Measurements from ENCODE around the gene SEC16A.

Gene SEC16A

DNA sequence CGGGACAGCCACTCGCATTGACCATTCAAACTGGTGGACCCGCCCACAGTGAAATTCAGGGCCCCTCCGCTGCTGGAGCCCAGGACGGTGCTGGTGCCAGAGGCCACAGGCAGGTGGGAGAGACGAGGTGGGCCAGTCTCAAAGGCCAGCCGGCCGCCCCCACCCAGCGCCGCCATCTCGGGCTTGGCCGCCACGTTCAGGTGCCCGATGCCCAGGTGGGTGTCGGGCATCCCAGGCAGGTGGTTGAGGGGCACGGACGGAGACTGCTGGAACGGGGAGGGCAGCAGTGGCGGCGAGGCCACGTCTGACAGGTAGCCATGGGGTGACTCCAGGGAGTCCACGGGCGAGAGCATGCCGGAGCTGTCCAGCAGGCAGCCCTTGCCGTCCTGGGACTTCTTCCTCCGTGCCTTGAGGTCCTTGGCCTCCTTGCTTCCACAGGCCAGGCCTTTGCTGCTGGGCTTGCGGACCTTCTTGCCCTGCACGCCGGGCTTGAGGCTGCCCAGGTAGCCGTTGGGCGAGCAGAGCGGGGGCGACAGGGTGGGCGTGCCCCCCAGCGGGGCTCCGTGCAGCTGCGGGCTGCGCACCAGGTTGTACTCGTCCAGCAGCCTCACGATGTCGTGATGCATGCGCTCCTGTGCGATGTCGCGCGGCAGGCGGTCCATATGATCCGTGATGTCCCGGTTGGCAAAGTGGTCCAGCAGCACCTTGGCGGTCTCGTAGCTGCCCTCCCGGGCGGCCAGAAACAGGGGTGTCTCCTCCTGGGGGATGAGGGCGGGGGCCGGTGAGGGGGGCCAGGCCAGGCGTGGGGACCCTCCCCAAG is 14.2 kb upstream of the SEC16A start:
- no peak overlapping the region for H2BK5ac ChIP-seq (ENCODE audit: low read length)
- no peak for DNase-seq (ENCODE audit: low spot score)
- no peak overlapping the region for H2AK5ac ChIP-seq (ENCODE audit: low read depth, low read length)
- no CpG with 5 or more reads among the region's 56 CpGs for WGBS, 2 donors (ENCODE audit: extremely low coverage in 2 of 2, insufficient read length in 2 of 2, insufficient replicate concordance in 1 of 2)
- no peak overlapping the region for H3K4me2 ChIP-seq (ENCODE audit: insufficient read depth, low read length, poor library complexity, severe bottlenecking)
- H3K23ac ChIP-seq (ENCODE audit: low read depth, low read length, poor library complexity) = peak overlapping the region; percentile 43
- H3K4me3 ChIP-seq (ENCODE audit: low read length in 2 of 2) = no peak overlapping the region
- no peak overlapping the region for H2BK15ac ChIP-seq (ENCODE audit: low read length)
- no peak overlapping the region for H2AFZ ChIP-seq (ENCODE audit: low read length)
- no peak overlapping the region for H4K8ac ChIP-seq (ENCODE audit: low read depth, low read length)
- no peak overlapping the region for H3K18ac ChIP-seq (ENCODE audit: low read length)
- peak overlapping the region; percentile 41 for H2BK12ac ChIP-seq (ENCODE audit: low read length)
- no peak overlapping the region for H3K4ac ChIP-seq (ENCODE audit: low read length)
- peaks cover 0 to 11% of the 10 kb centered on the region in 2 donors for H3K4me1 ChIP-seq (ENCODE audit: control insufficient read depth in 2 of 2, insufficient read depth in 1 of 2, low read depth in 1 of 2, low read length in 2 of 2)
- H3K27ac ChIP-seq (replicated peaks; ENCODE audit: low read length) = no peak overlapping the region
- H3K36me3 ChIP-seq (replicated peaks in 1 of 2; ENCODE audit: control insufficient read depth in 2 of 2, insufficient read depth in 2 of 2, low read length in 2 of 2) = peaks cover 61 to 80% of the 10 kb centered on the region in 2 donors
- peak overlapping the region; percentile 44 for H3K9ac ChIP-seq (ENCODE audit: low read depth, low read length, poor library complexity)
- H3K9me3 ChIP-seq (replicated peaks in 1 of 2; ENCODE audit: control insufficient read depth in 2 of 2, insufficient read depth in 1 of 2, low read depth in 1 of 2, low read length in 2 of 2) = peaks cover 0 to 3% of the 10 kb centered on the region in 2 donors
- peaks cover 20% of the 10 kb centered on the region for H3K79me1 ChIP-seq (ENCODE audit: low read depth, low read length)
- H3K14ac ChIP-seq (ENCODE audit: low read length) = no peak overlapping the region
- no peaks in the 10 kb centered on the region for H3K27me3 ChIP-seq (ENCODE audit: control insufficient read depth in 3 of 3, insufficient read depth in 3 of 3, low read depth in 1 of 3, low read length in 3 of 3)
- H4K91ac ChIP-seq (ENCODE audit: low read depth, low read length, poor library complexity) = no peak overlapping the region
- H2BK120ac ChIP-seq (ENCODE audit: low read depth, low read length) = no peak overlapping the region

DNA sequence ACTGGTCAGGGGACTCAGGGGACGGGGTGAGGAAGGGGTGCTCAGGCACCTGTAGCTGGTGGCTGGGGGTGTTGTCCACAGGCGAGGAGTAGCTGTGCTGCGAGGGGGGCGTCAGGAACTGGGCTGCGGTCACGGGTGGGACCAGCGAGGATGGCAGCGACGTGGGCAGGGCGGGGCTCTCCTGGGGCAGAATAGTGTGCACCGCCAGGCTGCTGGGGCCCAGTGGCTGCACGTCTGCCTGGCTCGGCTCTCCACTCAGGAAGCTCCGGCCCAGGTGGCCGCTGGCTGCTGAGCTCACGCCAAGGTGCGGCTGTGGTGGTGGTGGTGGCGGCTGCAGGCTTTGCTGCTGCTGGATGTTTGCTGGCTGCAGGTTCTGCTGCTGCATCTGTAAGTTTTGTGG is 13.3 kb upstream of the SEC16A start:
- H3K4me3 ChIP-seq (ENCODE audit: low read length in 2 of 2) = peak overlapping the region in 1 of 2 donors; percentile 27
- no peak overlapping the region for H3K9ac ChIP-seq (ENCODE audit: low read depth, low read length, poor library complexity)
- no peak overlapping the region for H2BK5ac ChIP-seq (ENCODE audit: low read length)
- peak overlapping the region; percentile 20 for H3K23ac ChIP-seq (ENCODE audit: low read depth, low read length, poor library complexity)
- H2AK5ac ChIP-seq (ENCODE audit: low read depth, low read length) = no peak overlapping the region
- H3K4me2 ChIP-seq (ENCODE audit: insufficient read depth, low read length, poor library complexity, severe bottlenecking) = no peak overlapping the region
- H3K36me3 ChIP-seq (replicated peaks in 1 of 2; ENCODE audit: control insufficient read depth in 2 of 2, insufficient read depth in 2 of 2, low read length in 2 of 2) = peaks cover 55 to 72% of the 10 kb centered on the region in 2 donors
- H3K4me1 ChIP-seq (ENCODE audit: control insufficient read depth in 2 of 2, insufficient read depth in 1 of 2, low read depth in 1 of 2, low read length in 2 of 2) = peaks cover 0 to 11% of the 10 kb centered on the region in 2 donors
- H3K27me3 ChIP-seq (ENCODE audit: control insufficient read depth in 3 of 3, insufficient read depth in 3 of 3, low read depth in 1 of 3, low read length in 3 of 3) = no peaks in the 10 kb centered on the region
- H2BK120ac ChIP-seq (ENCODE audit: low read depth, low read length) = no peak overlapping the region
- H3K4ac ChIP-seq (ENCODE audit: low read length) = no peak overlapping the region
- H2BK15ac ChIP-seq (ENCODE audit: low read length) = no peak overlapping the region
- no peak overlapping the region for H3K18ac ChIP-seq (ENCODE audit: low read length)
- H3K79me1 ChIP-seq (ENCODE audit: low read depth, low read length) = peaks cover 20% of the 10 kb centered on the region
- no CpG with 5 or more reads among the region's 18 CpGs for WGBS, 2 donors (ENCODE audit: extremely low coverage in 2 of 2, insufficient read length in 2 of 2, insufficient replicate concordance in 1 of 2)
- H4K8ac ChIP-seq (ENCODE audit: low read depth, low read length) = peak overlapping the region; percentile 86
- H3K14ac ChIP-seq (ENCODE audit: low read length) = peak overlapping the region; percentile 8
- no peak overlapping the region for H2BK12ac ChIP-seq (ENCODE audit: low read length)
- no peak for DNase-seq (ENCODE audit: low spot score)
- H3K27ac ChIP-seq (replicated peaks; ENCODE audit: low read length) = no peak overlapping the region
- H3K9me3 ChIP-seq (replicated peaks in 1 of 2; ENCODE audit: control insufficient read depth in 2 of 2, insufficient read depth in 1 of 2, low read depth in 1 of 2, low read length in 2 of 2) = peaks cover 0 to 3% of the 10 kb centered on the region in 2 donors
- no peak overlapping the region for H4K91ac ChIP-seq (ENCODE audit: low read depth, low read length, poor library complexity)
- H2AFZ ChIP-seq (ENCODE audit: low read length) = no peak overlapping the region

DNA sequence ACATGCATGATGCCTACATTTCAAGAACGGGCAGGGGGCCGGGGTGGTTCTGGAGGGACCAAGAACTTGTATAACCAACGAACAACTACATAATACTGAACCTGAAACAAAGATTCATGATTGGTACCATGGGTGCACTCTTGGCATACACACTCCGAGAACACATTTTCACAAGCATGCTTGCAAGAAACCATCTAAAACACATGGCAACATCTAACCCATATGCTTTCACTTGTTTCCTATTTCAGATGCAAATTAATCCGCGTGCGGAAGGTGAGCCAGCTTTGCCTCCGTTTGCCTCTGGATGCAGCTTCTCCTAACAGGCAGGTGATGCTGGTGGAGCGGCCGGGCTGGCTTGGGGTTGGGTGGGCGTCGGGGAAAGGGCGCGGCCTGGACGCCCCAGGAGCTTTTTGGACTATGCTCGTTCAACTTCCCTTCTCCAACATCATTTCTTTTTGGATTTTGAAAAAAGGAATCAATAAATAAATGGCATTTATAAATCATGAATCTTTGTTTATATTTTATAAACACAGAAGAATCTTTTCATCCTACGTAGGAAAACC is 12.5 kb upstream of the SEC16A start:
- H2BK5ac ChIP-seq (ENCODE audit: low read length) = no peak overlapping the region
- H3K4me2 ChIP-seq (ENCODE audit: insufficient read depth, low read length, poor library complexity, severe bottlenecking) = no peak overlapping the region
- no peak for DNase-seq (ENCODE audit: low spot score)
- H4K8ac ChIP-seq (ENCODE audit: low read depth, low read length) = no peak overlapping the region
- no peak overlapping the region for H2BK15ac ChIP-seq (ENCODE audit: low read length)
- H4K91ac ChIP-seq (ENCODE audit: low read depth, low read length, poor library complexity) = no peak overlapping the region
- H3K9me3 ChIP-seq (replicated peaks in 1 of 2; ENCODE audit: control insufficient read depth in 2 of 2, insufficient read depth in 1 of 2, low read depth in 1 of 2, low read length in 2 of 2) = peaks cover 0 to 3% of the 10 kb centered on the region in 2 donors
- H2BK120ac ChIP-seq (ENCODE audit: low read depth, low read length) = no peak overlapping the region
- H2BK12ac ChIP-seq (ENCODE audit: low read length) = no peak overlapping the region
- no CpG with 5 or more reads among the region's 17 CpGs for WGBS, 2 donors (ENCODE audit: extremely low coverage in 2 of 2, insufficient read length in 2 of 2, insufficient replicate concordance in 1 of 2)
- peaks cover 48 to 65% of the 10 kb centered on the region in 2 donors for H3K36me3 ChIP-seq (replicated peaks in 1 of 2; ENCODE audit: control insufficient read depth in 2 of 2, insufficient read depth in 2 of 2, low read length in 2 of 2)
- no peak overlapping the region for H3K18ac ChIP-seq (ENCODE audit: low read length)
- H3K4me1 ChIP-seq (ENCODE audit: control insufficient read depth in 2 of 2, insufficient read depth in 1 of 2, low read depth in 1 of 2, low read length in 2 of 2) = peaks cover 0 to 11% of the 10 kb centered on the region in 2 donors
- H3K4ac ChIP-seq (ENCODE audit: low read length) = no peak overlapping the region
- H3K27me3 ChIP-seq (ENCODE audit: control insufficient read depth in 3 of 3, insufficient read depth in 3 of 3, low read depth in 1 of 3, low read length in 3 of 3) = no peaks in the 10 kb centered on the region
- H3K27ac ChIP-seq (replicated peaks; ENCODE audit: low read length) = no peak overlapping the region
- H2AFZ ChIP-seq (ENCODE audit: low read length) = no peak overlapping the region
- H3K4me3 ChIP-seq (ENCODE audit: low read length in 2 of 2) = no peak overlapping the region
- H3K14ac ChIP-seq (ENCODE audit: low read length) = no peak overlapping the region
- H2AK5ac ChIP-seq (ENCODE audit: low read depth, low read length) = no peak overlapping the region
- H3K23ac ChIP-seq (ENCODE audit: low read depth, low read length, poor library complexity) = no peak overlapping the region
- H3K9ac ChIP-seq (ENCODE audit: low read depth, low read length, poor library complexity) = no peak overlapping the region
- peaks cover 17% of the 10 kb centered on the region for H3K79me1 ChIP-seq (ENCODE audit: low read depth, low read length)

DNA sequence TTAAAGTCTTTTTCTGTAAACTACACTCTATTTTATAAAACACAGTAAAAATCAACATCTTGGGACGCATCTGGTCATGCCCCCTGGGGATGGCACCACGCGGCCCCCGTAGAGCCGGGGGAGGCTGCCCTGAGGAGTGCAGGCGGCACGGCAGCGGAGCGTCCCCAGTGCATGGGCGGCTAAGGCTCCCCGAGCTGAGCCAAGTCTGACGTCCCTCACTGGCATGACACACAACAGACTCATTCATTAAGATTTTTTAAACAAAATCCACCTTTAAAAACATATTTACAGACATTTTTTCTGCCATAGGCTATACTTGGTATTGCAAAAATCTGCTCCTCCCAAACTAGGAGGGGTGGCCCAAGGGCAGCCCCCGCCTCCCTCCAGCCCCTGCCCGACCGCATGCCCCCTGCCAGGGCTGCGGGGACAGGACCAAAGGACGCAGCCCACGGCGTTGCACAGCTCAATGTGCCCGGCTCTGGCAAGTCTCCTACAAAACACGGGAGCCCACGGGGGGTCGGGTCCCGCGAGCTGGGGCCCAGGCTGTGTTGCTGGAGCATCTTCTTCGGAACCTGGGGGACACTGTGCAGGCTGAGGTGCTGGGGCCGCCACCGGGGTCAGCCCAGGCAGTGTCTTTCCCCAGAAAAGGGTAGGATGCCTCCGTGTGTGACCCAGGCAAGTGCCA is 11.8 kb upstream of the SEC16A start:
- Histone ChIP-seq H2AK5ac (ENCODE audit: low read depth, low read length) (no peak overlapping the region), H3K4me2 (ENCODE audit: insufficient read depth, low read length, poor library complexity, severe bottlenecking) (no peak overlapping the region), H2BK12ac (ENCODE audit: low read length) (no peak overlapping the region), H3K9me3 (replicated peaks in 1 of 2; ENCODE audit: control insufficient read depth in 2 of 2, insufficient read depth in 1 of 2, low read depth in 1 of 2, low read length in 2 of 2) (peaks cover 0 to 3% of the 10 kb centered on the region in 2 donors), H2BK120ac (ENCODE audit: low read depth, low read length) (no peak overlapping the region), H3K79me1 (ENCODE audit: low read depth, low read length) (peaks cover 17% of the 10 kb centered on the region), H3K4ac (ENCODE audit: low read length) (no peak overlapping the region), H3K4me1 (ENCODE audit: control insufficient read depth in 2 of 2, insufficient read depth in 1 of 2, low read depth in 1 of 2, low read length in 2 of 2) (peaks cover 0 to 11% of the 10 kb centered on the region in 2 donors), H2BK5ac (ENCODE audit: low read length) (no peak overlapping the region), H3K9ac (ENCODE audit: low read depth, low read length, poor library complexity) (no peak overlapping the region), H4K91ac (ENCODE audit: low read depth, low read length, poor library complexity) (no peak overlapping the region), H2BK15ac (ENCODE audit: low read length) (no peak overlapping the region), H3K27me3 (ENCODE audit: control insufficient read depth in 3 of 3, insufficient read depth in 3 of 3, low read depth in 1 of 3, low read length in 3 of 3) (no peaks in the 10 kb centered on the region), H3K36me3 (replicated peaks in 1 of 2; ENCODE audit: control insufficient read depth in 2 of 2, insufficient read depth in 2 of 2, low read length in 2 of 2) (peaks cover 41 to 58% of the 10 kb centered on the region in 2 donors), H3K14ac (ENCODE audit: low read length) (no peak overlapping the region), H3K18ac (ENCODE audit: low read length) (no peak overlapping the region), H3K27ac (replicated peaks; ENCODE audit: low read length) (no peak overlapping the region), H3K4me3 (ENCODE audit: low read length in 2 of 2) (no peak overlapping the region), H4K8ac (ENCODE audit: low read depth, low read length) (no peak overlapping the region), H2AFZ (ENCODE audit: low read length) (no peak overlapping the region), H3K23ac (ENCODE audit: low read depth, low read length, poor library complexity) (no peak overlapping the region)
- WGBS, 2 donors (ENCODE audit: extremely low coverage in 2 of 2, insufficient read length in 2 of 2, insufficient replicate concordance in 1 of 2) = no CpG with 5 or more reads among the region's 29 CpGs
- DNase-seq (ENCODE audit: low spot score) = no peak
